HepG2 (cell line): Measurements from ENCODE around the gene ZMYND19. TPM values are rescaled to one million over a fixed set of nuclear protein-coding genes. Genes with fewer than 3 reads are reported as not detected.

Experiments
- BRCA1 ChIP-seq: sonication (generic); formaldehyde crosslinking; IDR thresholded peaks from 2 replicates; pipeline ENCODE4 v1.4.0; 2020; ENCODE audit warnings: missing genetic modification reagents
- FOSL2 ChIP-seq: sonication (generic); formaldehyde crosslinking; IDR thresholded peaks from 2 replicates; pipeline ENCODE4 v1.4.0; 2020; ENCODE audit warnings: missing genetic modification reagents
- GABPB1 ChIP-seq: IDR thresholded peaks from 2 replicates; pipeline ENCODE4 v1.6.1; 2016; ENCODE audit warnings: mild to moderate bottlenecking, missing genetic modification reagents, moderate library complexity, missing compliant biosample characterization
- KLF15 ChIP-seq: sonication (generic); formaldehyde crosslinking; IDR thresholded peaks from 2 replicates; pipeline ENCODE4 v1.8.1; 2023; ENCODE audit warnings: borderline replicate concordance, mild to moderate bottlenecking, inconsistent platforms, missing genetic modification reagents, mixed read lengths
- MEIS2 ChIP-seq: sonication (generic); formaldehyde crosslinking; IDR thresholded peaks from 2 replicates; pipeline ENCODE4 v1.9.0; 2021; ENCODE audit warnings: mild to moderate bottlenecking, missing genetic modification reagents
- NRL ChIP-seq: sonication (generic); formaldehyde crosslinking; IDR thresholded peaks from 2 replicates; pipeline ENCODE4 v1.5.0; 2020; ENCODE audit warnings: missing genetic modification reagents, mild to moderate bottlenecking, moderate library complexity, borderline replicate concordance
- SAP130 ChIP-seq: IDR thresholded peaks from 2 replicates; pipeline ENCODE4 v1.6.1; 2016; ENCODE audit warnings: low read depth
- SP1 ChIP-seq, 2 experiments: fragments of 450-650 bp in 1 of 2; sonication (generic) in 1 of 2; formaldehyde crosslinking in 1 of 2; IDR thresholded peaks; 2 replicates each; pipeline versions ENCODE4 v1.4.0 to v1.6.1; 2016 to 2020; ENCODE audit warnings: missing genetic modification reagents in 1 of 2
- ZBTB42 ChIP-seq: sonication (generic); formaldehyde crosslinking; IDR thresholded peaks from 2 replicates; pipeline ENCODE4 v1.5.0; 2020; ENCODE audit warnings: mild to moderate bottlenecking, missing genetic modification reagents
- ZBTB7A ChIP-seq: sonication (generic); formaldehyde crosslinking; IDR thresholded peaks from 2 replicates; pipeline ENCODE4 v1.8.0; 2022; ENCODE audit warnings: mild to moderate bottlenecking, missing genetic modification reagents
- ZNF160 ChIP-seq: sonication (generic); formaldehyde crosslinking; IDR thresholded peaks from 2 replicates; pipeline ENCODE4 v1.8.0; 2022; ENCODE audit warnings: mild to moderate bottlenecking, inconsistent platforms, missing genetic modification reagents
- ZNF350 ChIP-seq: sonication (generic); formaldehyde crosslinking; IDR thresholded peaks from 2 replicates; pipeline ENCODE4 v1.4.0; 2020; ENCODE audit warnings: mild to moderate bottlenecking, low read depth, missing genetic modification reagents, borderline replicate concordance
- ZNF431 ChIP-seq: sonication (generic); formaldehyde crosslinking; IDR thresholded peaks from 2 replicates; pipeline ENCODE4 v1.9.0; 2022; ENCODE audit warnings: missing genetic modification reagents, low read depth, mild to moderate bottlenecking, borderline replicate concordance
- ZNF552 ChIP-seq: sonication (generic); formaldehyde crosslinking; IDR thresholded peaks from 2 replicates; pipeline ENCODE4 v1.9.0; 2022; ENCODE audit warnings: missing genetic modification reagents, mild to moderate bottlenecking, borderline replicate concordance
- ZNF879 ChIP-seq: sonication (generic); formaldehyde crosslinking; IDR thresholded peaks from 2 replicates; pipeline ENCODE4 v1.8.1; 2023; ENCODE audit warnings: missing genetic modification reagents
- ZSCAN12 ChIP-seq: sonication (generic); formaldehyde crosslinking; IDR thresholded peaks from 2 replicates; pipeline ENCODE4 v1.9.0; 2021; ENCODE audit warnings: mild to moderate bottlenecking, missing genetic modification reagents
- ZZZ3 ChIP-seq: sonication (generic); formaldehyde crosslinking; IDR thresholded peaks from 2 replicates; pipeline ENCODE4 v1.4.0; 2020; ENCODE audit warnings: missing genetic modification reagents, mild to moderate bottlenecking, borderline replicate concordance
- polyA plus RNA-seq, 8 experiments: library from polyadenylated mRNA; depleted of rRNA in 3 of 8; stranded (reverse) in 7 of 8; unstranded in 1 of 8; fragments of >200 nt; fragmentation: Illumina TruSeq in 4 of 8; extraction: Trizol in 4 of 8; gene quantifications; 2 replicates each; pipeline versions ENCODE4 v1.2.1 to v1.2.3, GENCODE V29; 2011 to 2016; ENCODE audit warnings: low read depth in 4 of 8, missing spikeins in 1 of 8, mixed read lengths in 1 of 8; ENCODE audit not compliant: insufficient read depth in 1 of 8
- total RNA-seq, 5 experiments: library from RNA; depleted of rRNA; stranded (reverse); fragments of >200 nt; fragmentation: Illumina TruSeq; extraction: Trizol; gene quantifications; 2 replicates each; pipeline ENCODE4 v1.2.3, GENCODE V29; 2016; ENCODE audit warnings: low read depth in 1 of 5
- TF ChIP-seq, protein P1 (sequence below): sonication (generic); formaldehyde crosslinking; IDR thresholded peaks from 2 replicates; pipeline ENCODE4 v1.8.0; 2022; ENCODE audit warnings: low read depth, missing genetic modification reagents
- TF ChIP-seq, protein P2 (sequence below): sonication (generic); formaldehyde crosslinking; IDR thresholded peaks from 2 replicates; pipeline ENCODE4 v1.5.1; 2020; ENCODE audit warnings: missing genetic modification reagents, mild to moderate bottlenecking, borderline replicate concordance
- TF ChIP-seq, protein P3 (sequence below): sonication (generic); formaldehyde crosslinking; IDR thresholded peaks from 2 replicates; pipeline ENCODE4 v1.4.0; 2020; ENCODE audit warnings: missing genetic modification reagents
- TF ChIP-seq, protein P4 (sequence below): sonication (generic); formaldehyde crosslinking; IDR thresholded peaks from 2 replicates; pipeline ENCODE4 v1.8.1; 2023; ENCODE audit warnings: mild to moderate bottlenecking, missing genetic modification reagents
- TF ChIP-seq, protein P5 (sequence below): sonication (generic); formaldehyde crosslinking; IDR thresholded peaks from 2 replicates; pipeline ENCODE4 v1.8.1; 2023; ENCODE audit warnings: mild to moderate bottlenecking, missing genetic modification reagents

The ZMYND19 gene
- total and polyA plus RNA-seq, 2 of the 13 experiments (the other 11 are each of a cell fraction or from before 2014, with no cell fraction given): 21.3 to 38.7 TPM

DNA sequence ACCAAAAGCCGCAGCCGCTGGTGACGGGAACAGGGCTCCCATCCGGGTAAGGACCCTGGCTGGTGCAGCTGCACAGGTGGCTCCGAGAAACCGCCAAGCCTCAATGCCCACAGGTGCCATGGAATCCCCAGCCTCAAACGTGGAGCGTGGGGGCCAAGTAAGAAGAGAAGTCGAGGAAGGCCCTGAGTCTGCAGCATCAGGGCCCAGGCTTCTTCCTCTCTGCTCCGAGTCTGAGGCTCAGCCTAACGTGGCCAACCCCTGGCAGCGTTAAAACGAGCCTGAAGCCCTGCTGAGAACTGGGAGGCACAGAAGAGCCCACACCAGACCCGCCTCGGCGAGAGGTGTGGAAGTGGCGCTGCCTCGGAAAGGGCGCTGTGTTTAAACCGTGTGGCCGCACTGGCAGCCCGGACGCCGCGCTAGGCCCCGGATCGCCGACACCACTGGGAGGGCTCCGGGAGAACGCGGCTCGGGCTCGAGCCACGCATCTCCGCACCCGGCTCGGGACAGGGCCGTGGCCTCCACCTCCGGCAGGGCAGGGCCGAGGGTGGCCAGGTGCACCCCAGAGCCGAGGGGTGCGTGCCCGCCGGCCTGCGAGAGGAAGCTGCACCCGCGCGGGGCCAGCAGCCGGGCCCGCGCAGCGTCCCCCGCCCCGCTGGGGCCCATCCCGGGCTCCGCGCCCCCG lies 730 bp downstream of the ZMYND19 start (continued):
- TF ChIP-seq, protein P1, sequence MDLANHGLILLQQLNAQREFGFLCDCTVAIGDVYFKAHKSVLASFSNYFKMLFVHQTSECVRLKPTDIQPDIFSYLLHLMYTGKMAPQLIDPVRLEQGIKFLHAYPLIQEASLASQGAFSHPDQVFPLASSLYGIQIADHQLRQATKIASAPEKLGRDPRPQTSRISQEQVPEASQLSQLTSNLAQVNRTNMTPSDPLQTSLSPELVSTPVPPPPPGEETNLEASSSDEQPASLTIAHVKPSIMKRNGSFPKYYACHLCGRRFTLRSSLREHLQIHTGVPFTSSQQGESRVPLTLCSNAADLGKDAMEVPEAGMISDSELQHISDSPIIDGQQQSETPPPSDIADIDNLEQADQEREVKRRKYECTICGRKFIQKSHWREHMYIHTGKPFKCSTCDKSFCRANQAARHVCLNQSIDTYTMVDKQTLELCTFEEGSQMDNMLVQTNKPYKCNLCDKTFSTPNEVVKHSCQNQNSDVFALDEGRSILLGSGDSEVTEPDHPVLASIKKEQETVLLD (CRISPR knock-in tag): no peak; the same call in 1 of the 2 replicates
- TF ChIP-seq NRL: peak; percentile 40; the same call in 1 of the 2 replicates
- TF ChIP-seq ZNF552: no peak
- TF ChIP-seq FOSL2 (CRISPR knock-in tag): no peak
- TF ChIP-seq ZNF160 (CRISPR knock-in tag): no peak
- TF ChIP-seq KLF15: no peak
- TF ChIP-seq GABPB1 (CRISPR knock-in tag): peak; percentile 49
- TF ChIP-seq ZSCAN12: no peak
- no peak for TF ChIP-seq MEIS2
- no peak for TF ChIP-seq ZNF879
- TF ChIP-seq ZZZ3 (CRISPR knock-in tag): no peak
- no peak for TF ChIP-seq BRCA1 (CRISPR knock-in tag)
- TF ChIP-seq, protein P2, sequence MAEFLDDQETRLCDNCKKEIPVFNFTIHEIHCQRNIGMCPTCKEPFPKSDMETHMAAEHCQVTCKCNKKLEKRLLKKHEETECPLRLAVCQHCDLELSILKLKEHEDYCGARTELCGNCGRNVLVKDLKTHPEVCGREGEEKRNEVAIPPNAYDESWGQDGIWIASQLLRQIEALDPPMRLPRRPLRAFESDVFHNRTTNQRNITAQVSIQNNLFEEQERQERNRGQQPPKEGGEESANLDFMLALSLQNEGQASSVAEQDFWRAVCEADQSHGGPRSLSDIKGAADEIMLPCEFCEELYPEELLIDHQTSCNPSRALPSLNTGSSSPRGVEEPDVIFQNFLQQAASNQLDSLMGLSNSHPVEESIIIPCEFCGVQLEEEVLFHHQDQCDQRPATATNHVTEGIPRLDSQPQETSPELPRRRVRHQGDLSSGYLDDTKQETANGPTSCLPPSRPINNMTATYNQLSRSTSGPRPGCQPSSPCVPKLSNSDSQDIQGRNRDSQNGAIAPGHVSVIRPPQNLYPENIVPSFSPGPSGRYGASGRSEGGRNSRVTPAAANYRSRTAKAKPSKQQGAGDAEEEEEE (CRISPR knock-in tag): no peak
- no peak for TF ChIP-seq ZBTB7A (CRISPR knock-in tag)
- TF ChIP-seq ZNF350 (CRISPR knock-in tag): 0 out of 2 replicates have a peak, but pooled peaks have one; percentile 22
- TF ChIP-seq SP1 (IDR thresholded peaks at IDR 0.05): no peak
- TF ChIP-seq SP1 (CRISPR knock-in tag; IDR thresholded peaks at IDR 0.05): no peak
- TF ChIP-seq, protein P3, sequence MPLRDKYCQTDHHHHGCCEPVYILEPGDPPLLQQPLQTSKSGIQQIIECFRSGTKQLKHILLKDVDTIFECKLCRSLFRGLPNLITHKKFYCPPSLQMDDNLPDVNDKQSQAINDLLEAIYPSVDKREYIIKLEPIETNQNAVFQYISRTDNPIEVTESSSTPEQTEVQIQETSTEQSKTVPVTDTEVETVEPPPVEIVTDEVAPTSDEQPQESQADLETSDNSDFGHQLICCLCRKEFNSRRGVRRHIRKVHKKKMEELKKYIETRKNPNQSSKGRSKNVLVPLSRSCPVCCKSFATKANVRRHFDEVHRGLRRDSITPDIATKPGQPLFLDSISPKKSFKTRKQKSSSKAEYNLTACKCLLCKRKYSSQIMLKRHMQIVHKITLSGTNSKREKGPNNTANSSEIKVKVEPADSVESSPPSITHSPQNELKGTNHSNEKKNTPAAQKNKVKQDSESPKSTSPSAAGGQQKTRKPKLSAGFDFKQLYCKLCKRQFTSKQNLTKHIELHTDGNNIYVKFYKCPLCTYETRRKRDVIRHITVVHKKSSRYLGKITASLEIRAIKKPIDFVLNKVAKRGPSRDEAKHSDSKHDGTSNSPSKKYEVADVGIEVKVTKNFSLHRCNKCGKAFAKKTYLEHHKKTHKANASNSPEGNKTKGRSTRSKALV (CRISPR knock-in tag): no peak
- TF ChIP-seq ZBTB42 (CRISPR knock-in tag): no peak
- TF ChIP-seq, protein P4, sequence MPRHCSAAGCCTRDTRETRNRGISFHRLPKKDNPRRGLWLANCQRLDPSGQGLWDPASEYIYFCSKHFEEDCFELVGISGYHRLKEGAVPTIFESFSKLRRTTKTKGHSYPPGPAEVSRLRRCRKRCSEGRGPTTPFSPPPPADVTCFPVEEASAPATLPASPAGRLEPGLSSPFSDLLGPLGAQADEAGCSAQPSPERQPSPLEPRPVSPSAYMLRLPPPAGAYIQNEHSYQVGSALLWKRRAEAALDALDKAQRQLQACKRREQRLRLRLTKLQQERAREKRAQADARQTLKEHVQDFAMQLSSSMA: no peak
- TF ChIP-seq, protein P5, sequence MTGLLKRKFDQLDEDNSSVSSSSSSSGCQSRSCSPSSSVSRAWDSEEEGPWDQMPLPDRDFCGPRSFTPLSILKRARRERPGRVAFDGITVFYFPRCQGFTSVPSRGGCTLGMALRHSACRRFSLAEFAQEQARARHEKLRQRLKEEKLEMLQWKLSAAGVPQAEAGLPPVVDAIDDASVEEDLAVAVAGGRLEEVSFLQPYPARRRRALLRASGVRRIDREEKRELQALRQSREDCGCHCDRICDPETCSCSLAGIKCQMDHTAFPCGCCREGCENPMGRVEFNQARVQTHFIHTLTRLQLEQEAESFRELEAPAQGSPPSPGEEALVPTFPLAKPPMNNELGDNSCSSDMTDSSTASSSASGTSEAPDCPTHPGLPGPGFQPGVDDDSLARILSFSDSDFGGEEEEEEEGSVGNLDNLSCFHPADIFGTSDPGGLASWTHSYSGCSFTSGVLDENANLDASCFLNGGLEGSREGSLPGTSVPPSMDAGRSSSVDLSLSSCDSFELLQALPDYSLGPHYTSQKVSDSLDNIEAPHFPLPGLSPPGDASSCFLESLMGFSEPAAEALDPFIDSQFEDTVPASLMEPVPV (CRISPR knock-in tag): no peak
- TF ChIP-seq ZNF431 (CRISPR knock-in tag): no peak
- peak; percentile 39; the same call in 1 of the 2 replicates for TF ChIP-seq SAP130
